NOMO-1 (cell line): ENCODE measurements around the gene SUPT20H.
A peak's percentile ranks its signal among the peaks of the same experiment; 100 is the strongest.
"Not testable (repeated sequence)": the region's sequence is repeated elsewhere in the genome, so short reads cannot be mapped to it uniquely, and the experiment has no call there.

Source experiments
- DNase-seq, 2 experiments: peaks; one replicate each; lab custom pipeline; 2025; ENCODE audit not compliant: unreplicated experiment in 2 of 2; lab: John Stamatoyannopoulos, UW

Gene SUPT20H

GRCh38 chr13:37070145-37070695 is 10.7 kb upstream of the SUPT20H start:
- DNase-seq: no peak

GRCh38 chr13:37069597-37070103 is 10.2 kb upstream of the SUPT20H start:
- DNase-seq: no peak

- no peak for DNase-seq
Observed at GRCh38 chr13:37068962-37069361, 9.5 kb upstream of the SUPT20H start.

GRCh38 chr13:37067874-37068273 is 8.4 kb upstream of the SUPT20H start:
- DNase-seq: no peak

- DNase-seq: no peak
Observed at GRCh38 chr13:37065890-37066526, 6.5 kb upstream of the SUPT20H start.

- DNase-seq: peak in 1 of 2 experiments; percentile 78
Observed at GRCh38 chr13:37059848-37060192, 332 bp upstream of the SUPT20H start.

- not testable (repeated sequence) for DNase-seq
Observed at GRCh38 chr13:37056228-37056627, 3.3 kb downstream of the SUPT20H start.

- not testable (repeated sequence) for DNase-seq
Observed at GRCh38 chr13:37053111-37053510, 6.4 kb downstream of the SUPT20H start.

- DNase-seq: no peak
Observed at GRCh38 chr13:37049810-37050209, 9.7 kb downstream of the SUPT20H start.

GRCh38 chr13:37047846-37048245 is 11.6 kb downstream of the SUPT20H start:
- DNase-seq: no peak

GRCh38 chr13:37047032-37047431 is 12.5 kb downstream of the SUPT20H start:
- DNase-seq: no peak

- DNase-seq: no peak
Observed at GRCh38 chr13:37046062-37046461, 13.4 kb downstream of the SUPT20H start.

GRCh38 chr13:37040789-37041188 is 18.7 kb downstream of the SUPT20H start:
- DNase-seq: no peak

GRCh38 chr13:37039896-37040295 is 19.6 kb downstream of the SUPT20H start:
- DNase-seq: peak in 1 of 2 experiments; percentile 2

GRCh38 chr13:37037241-37037640 is 22.2 kb downstream of the SUPT20H start:
- DNase-seq: no peak

GRCh38 chr13:37029617-37030016 is 29.9 kb downstream of the SUPT20H start:
- no peak for DNase-seq

GRCh38 chr13:37027639-37028038 is 31.8 kb downstream of the SUPT20H start:
- DNase-seq: no peak

GRCh38 chr13:37026771-37027170 is 32.7 kb downstream of the SUPT20H start:
- no peak for DNase-seq

- no peak for DNase-seq
Observed at GRCh38 chr13:37023871-37024270, 35.6 kb downstream of the SUPT20H start.

GRCh38 chr13:37014609-37015008 is 44.9 kb downstream of the SUPT20H start:
- no peak for DNase-seq

- no peak for DNase-seq
Observed at GRCh38 chr13:37011788-37012187, 47.7 kb downstream of the SUPT20H start.

GRCh38 chr13:37011002-37011401 is 48.5 kb downstream of the SUPT20H start:
- peak in 1 of 2 experiments; percentile 12 for DNase-seq

- DNase-seq: no peak
Observed at GRCh38 chr13:37010424-37010823, 49.1 kb downstream of the SUPT20H start.
